NCI-H128 (cell line): ENCODE data around the gene CA9.

ENCODE experiments used
- DNase-seq: peaks from one replicate; lab custom pipeline; 2025; ENCODE audit not compliant: unreplicated experiment; lab: John Stamatoyannopoulos, UW

CA9 gene

DNA sequence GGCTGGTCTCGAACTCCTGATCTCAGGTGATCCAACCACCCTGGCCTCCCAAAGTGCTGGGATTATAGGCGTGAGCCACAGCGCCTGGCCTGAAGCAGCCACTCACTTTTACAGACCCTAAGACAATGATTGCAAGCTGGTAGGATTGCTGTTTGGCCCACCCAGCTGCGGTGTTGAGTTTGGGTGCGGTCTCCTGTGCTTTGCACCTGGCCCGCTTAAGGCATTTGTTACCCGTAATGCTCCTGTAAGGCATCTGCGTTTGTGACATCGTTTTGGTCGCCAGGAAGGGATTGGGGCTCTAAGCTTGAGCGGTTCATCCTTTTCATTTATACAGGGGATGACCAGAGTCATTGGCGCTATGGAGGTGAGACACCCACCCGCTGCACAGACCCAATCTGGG, 1.5 kb downstream of the CA9 start:
- no peak for DNase-seq

DNA sequence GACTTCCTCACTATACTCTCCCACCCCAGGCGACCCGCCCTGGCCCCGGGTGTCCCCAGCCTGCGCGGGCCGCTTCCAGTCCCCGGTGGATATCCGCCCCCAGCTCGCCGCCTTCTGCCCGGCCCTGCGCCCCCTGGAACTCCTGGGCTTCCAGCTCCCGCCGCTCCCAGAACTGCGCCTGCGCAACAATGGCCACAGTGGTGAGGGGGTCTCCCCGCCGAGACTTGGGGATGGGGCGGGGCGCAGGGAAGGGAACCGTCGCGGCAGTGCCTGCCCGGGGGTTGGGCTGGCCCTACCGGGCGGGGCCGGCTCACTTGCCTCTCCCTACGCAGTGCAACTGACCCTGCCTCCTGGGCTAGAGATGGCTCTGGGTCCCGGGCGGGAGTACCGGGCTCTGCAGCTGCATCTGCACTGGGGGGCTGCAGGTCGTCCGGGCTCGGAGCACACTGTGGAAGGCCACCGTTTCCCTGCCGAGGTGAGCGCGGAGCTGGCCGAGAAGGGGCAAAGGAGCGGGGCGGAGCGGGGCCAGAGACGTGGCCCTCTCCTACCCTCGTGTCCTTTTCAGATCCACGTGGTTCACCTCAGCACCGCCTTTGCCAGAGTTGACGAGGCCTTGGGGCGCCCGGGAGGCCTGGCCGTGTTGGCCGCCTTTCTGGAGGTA, 2.1 kb downstream of the CA9 start:
- DNase-seq, result no peak

GRCh38 chr9:35679091-35679490, 5.4 kb downstream of the CA9 start:
- no peak for DNase-seq

- no peak for DNase-seq
Measured at GRCh38 chr9:35679766-35680330, 6.1 kb downstream of the CA9 start.

GRCh38 chr9:35680331-35681105, 6.8 kb downstream of the CA9 start:
- DNase-seq, result no peak

DNA sequence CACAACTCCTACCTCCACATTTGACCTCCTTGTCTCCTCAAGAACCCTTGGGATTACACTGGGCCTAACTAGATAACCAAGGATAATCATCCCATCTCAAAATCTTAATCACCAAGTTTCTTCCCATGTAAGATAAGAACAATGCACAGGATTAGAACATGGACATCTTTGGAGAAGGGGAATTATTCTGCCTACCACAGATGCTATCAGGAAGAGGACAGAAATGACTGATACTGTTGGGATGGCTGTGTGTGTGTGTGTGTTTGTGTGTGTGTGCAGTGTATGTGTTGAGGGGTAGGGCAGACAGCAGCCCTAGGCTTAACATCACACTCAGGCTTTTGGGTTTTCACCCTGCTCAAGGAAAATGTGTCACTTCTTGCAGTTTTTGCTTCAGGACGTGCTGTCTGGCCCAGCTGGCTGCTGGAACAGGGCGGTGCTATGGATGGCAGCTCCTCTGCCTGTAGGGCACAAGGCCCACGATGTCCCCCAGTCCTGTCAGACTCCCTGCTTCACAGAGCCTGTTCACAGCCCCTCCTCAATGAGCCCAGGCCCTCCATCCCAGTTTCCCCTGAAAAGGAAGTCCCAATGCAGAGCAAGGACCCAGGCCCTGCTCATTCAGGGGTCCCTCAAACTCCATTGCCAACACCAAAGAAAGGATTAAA, 7.7 kb downstream of the CA9 start:
- DNase-seq, result no peak

DNA sequence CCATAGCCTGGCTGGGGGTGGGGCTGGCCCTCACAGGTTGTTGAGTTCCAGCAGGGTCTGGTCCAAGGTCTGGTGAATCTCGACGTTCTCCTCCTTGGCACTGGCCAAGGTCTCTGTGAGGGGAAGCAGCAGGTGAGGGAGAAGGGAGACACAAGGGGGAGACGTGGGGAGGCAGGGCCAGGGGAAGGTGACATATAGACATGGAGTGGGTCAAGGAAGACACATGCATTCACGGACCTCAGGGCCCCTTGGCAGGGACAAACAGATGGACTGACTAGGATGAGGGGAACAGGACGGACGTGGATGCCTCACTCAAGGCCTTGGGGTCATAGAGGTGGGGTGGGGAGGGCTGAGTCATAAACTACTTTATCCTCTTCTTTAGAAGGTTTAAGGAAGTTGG, 8.3 kb downstream of the CA9 start:
- DNase-seq, result no peak

DNA sequence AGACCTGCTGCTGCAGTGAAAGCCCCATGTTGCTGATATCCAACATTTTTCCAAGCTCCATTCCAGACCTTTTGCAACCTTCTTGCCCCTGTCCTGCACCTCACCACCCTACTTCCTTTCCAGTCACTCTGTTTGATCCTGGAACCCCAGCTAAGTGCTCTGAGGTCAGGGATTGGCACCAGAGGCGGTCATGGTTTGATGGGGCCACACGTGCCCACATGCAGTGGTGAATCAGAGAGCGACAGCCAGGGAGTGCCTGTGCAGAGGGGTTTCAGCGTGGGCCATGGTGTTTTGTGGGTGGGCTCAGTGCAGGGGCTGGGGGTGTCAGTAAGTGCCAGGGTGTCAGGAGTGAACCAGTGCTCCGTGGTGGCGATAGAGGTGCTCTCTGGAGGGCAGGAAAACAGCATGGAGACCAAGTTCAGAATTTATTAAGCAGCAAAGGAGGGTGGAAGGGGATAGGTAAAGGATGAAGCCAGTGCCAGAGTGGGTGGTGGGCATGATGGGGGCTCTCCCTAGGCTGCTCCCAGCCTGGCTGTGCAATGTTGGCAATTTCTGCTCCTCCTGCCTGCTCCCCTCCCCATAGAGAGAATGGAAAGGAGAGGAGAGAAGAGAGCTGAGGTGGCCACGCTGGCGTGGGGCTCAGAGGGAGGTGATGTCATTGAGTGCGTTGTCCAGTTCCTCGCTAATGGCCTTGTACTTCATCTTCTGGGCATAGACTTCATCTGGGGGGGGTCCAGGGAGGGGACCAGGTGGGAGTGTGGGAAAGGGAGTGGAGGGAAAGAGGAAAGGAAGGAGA, 9.0 kb downstream of the CA9 start:
- DNase-seq, result no peak

GRCh38 chr9:35683323-35683722, 9.6 kb downstream of the CA9 start:
- no peak for DNase-seq

- DNase-seq, result no peak
Measured at GRCh38 chr9:35684921-35685320, 11.2 kb downstream of the CA9 start.

DNA sequence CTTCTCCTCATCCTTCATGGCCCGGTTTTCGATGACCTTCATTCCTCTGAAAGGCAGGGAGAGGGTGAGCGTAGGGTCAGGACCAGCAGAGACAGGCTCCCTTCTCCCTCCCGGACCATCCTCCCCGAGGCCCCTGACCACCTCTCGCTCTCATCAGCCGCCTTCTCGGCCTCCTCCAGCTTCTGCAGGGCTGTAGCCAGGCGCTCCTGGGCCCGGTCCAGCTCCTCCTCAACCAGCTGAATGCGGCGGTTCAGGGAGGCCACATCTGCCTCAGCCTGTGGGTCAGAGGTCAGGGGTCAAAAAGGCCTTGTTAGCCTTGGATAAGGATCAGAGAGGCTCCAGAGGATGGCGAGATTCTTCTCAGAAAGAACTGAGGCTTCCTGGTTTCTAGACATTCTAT, 11.8 kb downstream of the CA9 start:
- no peak for DNase-seq

GRCh38 chr9:35686222-35687203, 12.8 kb downstream of the CA9 start:
- DNase-seq, result no peak

DNA sequence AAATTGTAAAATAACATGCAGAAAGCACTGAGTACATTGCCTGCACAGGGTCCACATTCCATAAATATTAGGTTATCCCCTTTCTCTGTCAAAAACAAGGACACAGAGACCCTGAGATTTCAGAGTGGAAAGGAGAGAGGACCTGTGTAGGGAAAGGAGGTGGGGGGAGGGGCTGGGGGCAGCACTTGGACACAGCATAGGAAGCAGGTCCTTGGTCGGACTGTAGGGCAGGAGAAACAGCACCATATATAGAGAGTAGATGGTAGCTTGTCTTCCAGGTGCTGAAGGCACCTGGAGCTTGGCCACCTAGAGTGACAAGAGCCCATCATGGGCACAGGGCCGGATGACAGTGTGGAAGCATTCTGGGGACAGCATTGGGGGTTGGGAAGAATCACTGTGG, 13.6 kb downstream of the CA9 start:
- no peak for DNase-seq

DNA sequence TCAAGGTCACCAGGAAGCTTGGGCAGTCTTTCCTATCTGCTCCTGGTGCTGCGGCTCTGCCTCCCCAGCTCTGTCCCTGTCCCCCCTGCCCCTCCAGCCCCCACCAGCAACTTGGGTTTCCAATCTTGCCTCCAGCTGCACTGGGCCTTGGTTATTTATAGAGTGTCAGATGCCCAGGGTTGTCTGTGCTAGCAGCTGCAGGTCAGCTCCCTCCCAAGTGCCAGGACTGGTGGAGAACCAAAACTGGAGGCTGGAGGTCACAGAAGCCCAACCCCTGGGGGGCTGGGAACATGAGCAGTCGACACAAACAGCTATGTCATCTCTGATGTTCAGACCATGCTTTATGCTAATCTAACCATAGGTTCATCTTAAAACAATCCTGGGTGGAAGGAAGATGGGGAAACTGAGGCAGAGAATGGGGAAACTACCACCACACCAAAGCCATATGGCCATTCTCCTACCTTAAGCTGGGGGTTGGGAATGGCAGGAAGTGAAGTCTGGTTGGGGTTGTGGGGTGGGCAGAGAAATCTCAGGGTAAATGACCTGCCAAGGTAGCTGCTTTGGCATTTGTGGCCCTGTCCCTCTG, 14.3 kb downstream of the CA9 start:
- no peak for DNase-seq

- DNase-seq, result no peak
Measured at GRCh38 chr9:35688558-35689541, 15.1 kb downstream of the CA9 start.

GRCh38 chr9:35689542-35690293, 16.0 kb downstream of the CA9 start, which contains the start of gene TPM2:
TSS of gene TPM2 (minus strand) at chr9:35689925. CDS start at chr9:35689817, 108 bp downstream.
- no peak for DNase-seq

- DNase-seq, result no peak
Measured at GRCh38 chr9:35690294-35690613, 16.5 kb downstream of the CA9 start.
